Measurements from ENCODE around the gene POLR3E.

DNA sequence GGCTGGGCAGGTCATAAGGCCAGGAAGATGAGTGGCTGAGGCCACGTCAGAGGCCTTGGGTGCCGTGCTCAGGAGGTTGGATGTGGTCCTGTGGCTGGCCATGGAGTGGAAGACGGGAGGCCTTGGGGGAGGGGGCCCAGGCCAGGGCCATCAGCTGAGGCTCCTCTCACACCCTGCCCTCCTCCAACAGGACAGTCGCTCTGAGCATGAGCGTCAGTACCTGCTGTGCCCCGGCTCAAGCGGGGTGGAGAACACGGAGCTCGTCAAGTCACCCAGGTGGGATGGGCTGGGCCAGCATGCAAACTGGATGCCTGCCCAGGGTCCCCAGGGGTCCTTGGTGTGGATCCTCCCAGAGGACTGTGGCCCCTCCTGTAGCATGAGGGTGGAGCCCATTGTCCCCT, 19.2 kb downstream of the POLR3E start:
- TF ChIP-seq, protein P1, sequence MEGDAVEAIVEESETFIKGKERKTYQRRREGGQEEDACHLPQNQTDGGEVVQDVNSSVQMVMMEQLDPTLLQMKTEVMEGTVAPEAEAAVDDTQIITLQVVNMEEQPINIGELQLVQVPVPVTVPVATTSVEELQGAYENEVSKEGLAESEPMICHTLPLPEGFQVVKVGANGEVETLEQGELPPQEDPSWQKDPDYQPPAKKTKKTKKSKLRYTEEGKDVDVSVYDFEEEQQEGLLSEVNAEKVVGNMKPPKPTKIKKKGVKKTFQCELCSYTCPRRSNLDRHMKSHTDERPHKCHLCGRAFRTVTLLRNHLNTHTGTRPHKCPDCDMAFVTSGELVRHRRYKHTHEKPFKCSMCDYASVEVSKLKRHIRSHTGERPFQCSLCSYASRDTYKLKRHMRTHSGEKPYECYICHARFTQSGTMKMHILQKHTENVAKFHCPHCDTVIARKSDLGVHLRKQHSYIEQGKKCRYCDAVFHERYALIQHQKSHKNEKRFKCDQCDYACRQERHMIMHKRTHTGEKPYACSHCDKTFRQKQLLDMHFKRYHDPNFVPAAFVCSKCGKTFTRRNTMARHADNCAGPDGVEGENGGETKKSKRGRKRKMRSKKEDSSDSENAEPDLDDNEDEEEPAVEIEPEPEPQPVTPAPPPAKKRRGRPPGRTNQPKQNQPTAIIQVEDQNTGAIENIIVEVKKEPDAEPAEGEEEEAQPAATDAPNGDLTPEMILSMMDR (IDR thresholded peaks at IDR 0.05; ENCODE audit: borderline replicate concordance, extremely low read depth, low read length, poor library complexity, severe bottlenecking), result no peak
- TF ChIP-seq EZH2 (IDR thresholded peaks at IDR 0.05; ENCODE audit: borderline replicate concordance, low read depth, low read length, severe bottlenecking), result no peak

Measured in DND-41 (cell line).